Astrocyte (in vitro differentiated cells and primary cell): ENCODE results near the gene SPDEF. TPM values are rescaled to one million over a fixed set of nuclear protein-coding genes. Genes with fewer than 3 reads are reported as not detected.

Source experiments
- DNase-seq: peaks from one replicate; pipeline ENCODE4 v3.0.0-alpha.2; 2010; ENCODE audit warnings: low read depth
- FAIRE-seq: peaks from 2 replicates; lab custom pipeline; 2011; peaks lifted over from hg19 to GRCh38; lab: Jason Lieb, UNC
- H2AFZ ChIP-seq: 2 replicates; pipeline ENCODE4 v1.6.0; 2012; ENCODE audit warnings: low read depth, low read length, inconsistent platforms
- H3K27ac ChIP-seq: 2 replicates; pipeline ENCODE4 v1.5.1; 2011; ENCODE audit warnings: low read depth, low read length, inconsistent platforms
- H3K27me3 ChIP-seq: 2 replicates; pipeline ENCODE4 v1.6.0; 2011; ENCODE audit warnings: low read length, inconsistent platforms; ENCODE audit not compliant: insufficient read depth
- H3K36me3 ChIP-seq: 2 replicates; pipeline ENCODE4 v1.5.1; 2011; ENCODE audit warnings: low read length, inconsistent platforms; ENCODE audit not compliant: insufficient read depth
- H3K4me1 ChIP-seq: 2 replicates; pipeline ENCODE4 v1.5.1; 2011; ENCODE audit warnings: low read length, inconsistent platforms; ENCODE audit not compliant: insufficient read depth
- H3K4me2 ChIP-seq: 2 replicates; pipeline ENCODE4 v1.6.0; 2012; ENCODE audit warnings: low read length, inconsistent platforms
- H3K4me3 ChIP-seq: 2 replicates; pipeline ENCODE4 v1.5.1; 2011; ENCODE audit warnings: low read depth, mild to moderate bottlenecking, low read length, inconsistent platforms; ENCODE audit not compliant: insufficient read depth
- H3K79me2 ChIP-seq: 2 replicates; pipeline ENCODE4 v1.6.0; 2012; ENCODE audit warnings: mild to moderate bottlenecking, low read length, inconsistent platforms; ENCODE audit not compliant: insufficient read depth
- H3K9ac ChIP-seq: 2 replicates; pipeline ENCODE4 v1.6.0; 2012; ENCODE audit warnings: mild to moderate bottlenecking, low read length, inconsistent platforms
- H3K9me3 ChIP-seq: 2 replicates; pipeline ENCODE4 v1.5.1; 2012; ENCODE audit warnings: low read depth, mild to moderate bottlenecking, low read length, inconsistent platforms; ENCODE audit not compliant: insufficient read depth
- H4K20me1 ChIP-seq: 2 replicates; pipeline ENCODE4 v1.6.0; 2012; ENCODE audit warnings: low read length, inconsistent platforms; ENCODE audit not compliant: insufficient read depth
- H3K27ac Mint-ChIP-seq: one replicate; pipeline ENCODE4 v1.8.0; 2021; ENCODE audit warnings: mild to moderate bottlenecking, mixed read lengths; ENCODE audit not compliant: unreplicated experiment
- H3K27me3 Mint-ChIP-seq: one replicate; pipeline ENCODE4 v1.8.0; 2021; ENCODE audit warnings: low read depth, mixed read lengths; ENCODE audit not compliant: unreplicated experiment
- H3K36me3 Mint-ChIP-seq: one replicate; pipeline ENCODE4 v1.8.0; 2021; ENCODE audit warnings: low read depth, mixed read lengths; ENCODE audit not compliant: unreplicated experiment
- H3K4me1 Mint-ChIP-seq: one replicate; pipeline ENCODE4 v1.8.0; 2021; ENCODE audit warnings: low read depth, mixed read lengths; ENCODE audit not compliant: unreplicated experiment
- H3K4me3 Mint-ChIP-seq: one replicate; pipeline ENCODE4 v1.8.0; 2021; ENCODE audit warnings: mild to moderate bottlenecking, moderate library complexity, mixed read lengths; ENCODE audit not compliant: unreplicated experiment
- H3K9me3 Mint-ChIP-seq: one replicate; pipeline ENCODE4 v1.8.0; 2021; ENCODE audit warnings: mild to moderate bottlenecking, mixed read lengths; ENCODE audit not compliant: unreplicated experiment
- EZH2 ChIP-seq: IDR thresholded peaks from 2 replicates; pipeline ENCODE4 v1.6.1; 2012; ENCODE audit warnings: mild to moderate bottlenecking, low read length, inconsistent platforms; ENCODE audit not compliant: insufficient read depth
- total RNA-seq: library from RNA; stranded (reverse); gene quantifications from 2 replicates; pipeline ENCODE4 v1.2.1, GENCODE V29; 2021
- TF ChIP-seq, protein P1 (sequence below): IDR thresholded peaks from 2 replicates; pipeline ENCODE4 v1.5.1; 2011; ENCODE audit warnings: low read depth, mild to moderate bottlenecking, inconsistent platforms, low read length, moderate library complexity; ENCODE audit not compliant: insufficient read depth

SPDEF gene
- total RNA-seq, 1 donor from 2014 or later = 0.16 TPM

- Mint-ChIP-seq H3K36me3 (no peaks in the 10 kb centered on the region), H3K9me3 (peaks cover 5% of the 10 kb centered on the region), H3K27me3 (peaks cover 28% of the 10 kb centered on the region), H3K4me1 (peaks cover 5% of the 10 kb centered on the region), H3K27ac (no peak overlapping the region), H3K4me3 (no peak overlapping the region)
- Histone ChIP-seq H3K9me3 (peaks cover 5% of the 10 kb centered on the region), H3K27ac (no peak overlapping the region), H3K36me3 (no peaks in the 10 kb centered on the region), H3K27me3 (no peaks in the 10 kb centered on the region), H2AFZ (no peak overlapping the region), H3K4me1 (no peaks in the 10 kb centered on the region), H3K79me2 (no peaks in the 10 kb centered on the region), H3K4me2 (no peak overlapping the region), H3K4me3 (no peak overlapping the region), H4K20me1 (no peaks in the 10 kb centered on the region), H3K9ac (no peak overlapping the region)
- FAIRE-seq (no peak), DNase-seq (no peak)
- TF ChIP-seq EZH2 = no peak
- TF ChIP-seq, protein P1, sequence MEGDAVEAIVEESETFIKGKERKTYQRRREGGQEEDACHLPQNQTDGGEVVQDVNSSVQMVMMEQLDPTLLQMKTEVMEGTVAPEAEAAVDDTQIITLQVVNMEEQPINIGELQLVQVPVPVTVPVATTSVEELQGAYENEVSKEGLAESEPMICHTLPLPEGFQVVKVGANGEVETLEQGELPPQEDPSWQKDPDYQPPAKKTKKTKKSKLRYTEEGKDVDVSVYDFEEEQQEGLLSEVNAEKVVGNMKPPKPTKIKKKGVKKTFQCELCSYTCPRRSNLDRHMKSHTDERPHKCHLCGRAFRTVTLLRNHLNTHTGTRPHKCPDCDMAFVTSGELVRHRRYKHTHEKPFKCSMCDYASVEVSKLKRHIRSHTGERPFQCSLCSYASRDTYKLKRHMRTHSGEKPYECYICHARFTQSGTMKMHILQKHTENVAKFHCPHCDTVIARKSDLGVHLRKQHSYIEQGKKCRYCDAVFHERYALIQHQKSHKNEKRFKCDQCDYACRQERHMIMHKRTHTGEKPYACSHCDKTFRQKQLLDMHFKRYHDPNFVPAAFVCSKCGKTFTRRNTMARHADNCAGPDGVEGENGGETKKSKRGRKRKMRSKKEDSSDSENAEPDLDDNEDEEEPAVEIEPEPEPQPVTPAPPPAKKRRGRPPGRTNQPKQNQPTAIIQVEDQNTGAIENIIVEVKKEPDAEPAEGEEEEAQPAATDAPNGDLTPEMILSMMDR = no peak
Measured at GRCh38 chr6:34555328-34555727, 801 bp downstream of the SPDEF start.

- H3K36me3 ChIP-seq = no peaks in the 10 kb centered on the region
- no peaks in the 10 kb centered on the region for H3K27me3 ChIP-seq
- peaks cover 4% of the 10 kb centered on the region for H3K9me3 Mint-ChIP-seq
- H3K79me2 ChIP-seq = no peaks in the 10 kb centered on the region
- no peak overlapping the region for H3K27ac ChIP-seq
- H3K4me2 ChIP-seq = no peak overlapping the region
- H3K9ac ChIP-seq = no peak overlapping the region
- no peaks in the 10 kb centered on the region for H4K20me1 ChIP-seq
- peak overlapping the region; percentile 50 for H3K4me3 Mint-ChIP-seq
- H3K4me1 ChIP-seq = no peaks in the 10 kb centered on the region
- H3K27ac Mint-ChIP-seq = no peak overlapping the region
- H3K27me3 Mint-ChIP-seq = peaks cover 29% of the 10 kb centered on the region
- peaks cover 5% of the 10 kb centered on the region for H3K9me3 ChIP-seq
- H3K36me3 Mint-ChIP-seq = no peaks in the 10 kb centered on the region
- TF ChIP-seq, protein P1 = no peak
- TF ChIP-seq EZH2 = no peak
- peaks cover 5% of the 10 kb centered on the region for H3K4me1 Mint-ChIP-seq
- FAIRE-seq (no peak), DNase-seq (no peak)
- no peak overlapping the region for H3K4me3 ChIP-seq
- no peak overlapping the region for H2AFZ ChIP-seq
Measured at GRCh38 chr6:34555007-34555322, 1.2 kb downstream of the SPDEF start.

DNA sequence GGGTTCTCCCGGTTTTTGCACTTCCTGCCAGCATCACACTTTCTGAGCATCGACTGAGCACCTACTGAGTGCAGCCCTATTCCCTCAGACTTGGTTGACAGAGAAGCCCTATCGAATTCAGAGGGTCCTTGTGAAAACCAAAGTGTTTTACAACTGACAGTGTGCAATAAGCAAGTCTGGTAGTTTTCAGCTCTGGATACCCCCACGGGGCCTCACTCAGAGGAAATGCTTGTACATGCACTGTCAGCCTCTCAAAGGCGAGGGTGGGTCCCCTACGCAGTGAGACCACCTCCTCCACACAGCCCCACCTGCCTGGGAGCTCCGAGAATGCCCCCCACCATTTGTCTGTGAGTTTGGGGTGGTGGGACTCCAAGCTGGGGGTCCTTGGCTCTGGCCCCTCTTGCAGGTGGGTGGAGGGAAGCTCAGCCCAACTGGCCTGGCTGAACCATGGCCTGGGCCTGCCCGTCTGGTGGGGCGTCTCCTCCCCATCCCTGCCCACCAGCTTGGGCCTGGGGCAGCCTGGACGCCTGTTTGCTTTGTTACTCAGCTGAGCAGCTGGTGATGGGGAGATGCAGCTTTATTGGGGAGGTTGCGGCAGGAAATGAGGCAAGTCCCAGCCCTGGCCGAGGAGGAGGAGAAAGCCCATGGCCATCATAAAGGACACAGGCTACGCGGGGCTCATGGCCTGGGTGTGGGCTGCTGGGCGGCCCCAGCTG is 1.7 kb downstream of the SPDEF start:
- Mint-ChIP-seq H3K4me3 (no peak overlapping the region), H3K4me1 (peaks cover 5% of the 10 kb centered on the region), H3K9me3 (peaks cover 4% of the 10 kb centered on the region), H3K27me3 (peaks cover 27% of the 10 kb centered on the region), H3K27ac (no peak overlapping the region), H3K36me3 (no peaks in the 10 kb centered on the region)
- no peak overlapping the region for H2AFZ ChIP-seq
- DNase-seq (no peak), FAIRE-seq (no peak)
- no peaks in the 10 kb centered on the region for H3K36me3 ChIP-seq
- TF ChIP-seq, protein P1 = no peak
- TF ChIP-seq EZH2 = no peak
- H3K27ac ChIP-seq = no peak overlapping the region
- H3K9ac ChIP-seq = no peak overlapping the region
- H4K20me1 ChIP-seq = no peaks in the 10 kb centered on the region
- H3K9me3 ChIP-seq = peaks cover 5% of the 10 kb centered on the region
- no peaks in the 10 kb centered on the region for H3K79me2 ChIP-seq
- H3K27me3 ChIP-seq = no peaks in the 10 kb centered on the region
- no peaks in the 10 kb centered on the region for H3K4me1 ChIP-seq
- H3K4me3 ChIP-seq = no peak overlapping the region
- H3K4me2 ChIP-seq = no peak overlapping the region
